WTC11 (cell line): ENCODE measurements around the gene CYP3A5.

ENCODE experiments used
- ATF1 ChIP-seq: sonication (generic); formaldehyde crosslinking; IDR thresholded peaks from 2 replicates; pipeline ENCODE4 v1.8.1; 2023; ENCODE audit warnings: mild to moderate bottlenecking, moderate library complexity, missing genetic modification reagents
- CTCF ChIP-seq: fragments of 200-600 bp; IDR thresholded peaks from 2 replicates; pipeline ENCODE4 v1.8.0; 2022; ENCODE audit warnings: antibody characterized with exemption
- FOXJ3 ChIP-seq: sonication (generic); formaldehyde crosslinking; IDR thresholded peaks from 2 replicates; pipeline ENCODE4 v1.9.0; 2021; ENCODE audit warnings: missing genetic modification reagents, mild to moderate bottlenecking, borderline replicate concordance
- FOXP1 ChIP-seq: sonication (generic); formaldehyde crosslinking; IDR thresholded peaks from 2 replicates; pipeline ENCODE4 v1.8.0; 2022; ENCODE audit warnings: missing genetic modification reagents, mild to moderate bottlenecking, moderate library complexity, borderline replicate concordance
- HMGA2 ChIP-seq: fragments of 250-450 bp; sonication (Bioruptor Pico); IDR thresholded peaks from 2 replicates; pipeline ENCODE4 v1.4.0; 2021; ENCODE audit warnings: mild to moderate bottlenecking, moderate library complexity
- NR2C2 ChIP-seq: sonication (generic); formaldehyde crosslinking; IDR thresholded peaks from 2 replicates; pipeline ENCODE4 v1.8.0; 2022; ENCODE audit warnings: mild to moderate bottlenecking, missing genetic modification reagents
- ZNF121 ChIP-seq: sonication (generic); formaldehyde crosslinking; IDR thresholded peaks from 2 replicates; pipeline ENCODE4 v1.8.0; 2023; ENCODE audit warnings: missing genetic modification reagents
- TF ChIP-seq, protein P1 (sequence below): sonication (generic); formaldehyde crosslinking; IDR thresholded peaks from 2 replicates; pipeline ENCODE4 v1.8.0; 2022; ENCODE audit warnings: mild to moderate bottlenecking, missing genetic modification reagents
- TF ChIP-seq, protein P2 (sequence below): sonication (generic); formaldehyde crosslinking; IDR thresholded peaks from 2 replicates; pipeline ENCODE4 v1.8.1; 2023; ENCODE audit warnings: mild to moderate bottlenecking, missing genetic modification reagents, moderate library complexity

- no peak for TF ChIP-seq ZNF121 (CRISPR knock-in tag)
- no peak for TF ChIP-seq CTCF
- TF ChIP-seq, protein P1, sequence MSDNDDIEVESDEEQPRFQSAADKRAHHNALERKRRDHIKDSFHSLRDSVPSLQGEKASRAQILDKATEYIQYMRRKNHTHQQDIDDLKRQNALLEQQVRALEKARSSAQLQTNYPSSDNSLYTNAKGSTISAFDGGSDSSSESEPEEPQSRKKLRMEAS (CRISPR knock-in tag), result no peak
- TF ChIP-seq FOXJ3 (CRISPR knock-in tag), result no peak
- TF ChIP-seq ATF1 (CRISPR knock-in tag), result no peak
- no peak for TF ChIP-seq FOXP1 (CRISPR knock-in tag)
- TF ChIP-seq, protein P2, sequence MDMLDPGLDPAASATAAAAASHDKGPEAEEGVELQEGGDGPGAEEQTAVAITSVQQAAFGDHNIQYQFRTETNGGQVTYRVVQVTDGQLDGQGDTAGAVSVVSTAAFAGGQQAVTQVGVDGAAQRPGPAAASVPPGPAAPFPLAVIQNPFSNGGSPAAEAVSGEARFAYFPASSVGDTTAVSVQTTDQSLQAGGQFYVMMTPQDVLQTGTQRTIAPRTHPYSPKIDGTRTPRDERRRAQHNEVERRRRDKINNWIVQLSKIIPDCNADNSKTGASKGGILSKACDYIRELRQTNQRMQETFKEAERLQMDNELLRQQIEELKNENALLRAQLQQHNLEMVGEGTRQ (CRISPR knock-in tag), result no peak
- TF ChIP-seq NR2C2, result no peak
- no peak for TF ChIP-seq HMGA2 (CRISPR knock-in tag)
Measured at GRCh38 chr7:99667179-99667578, 12.6 kb downstream of the CYP3A5 start.
